Upper lobe of left lung (tissue), 6 donors: Measurements from ENCODE around the gene PGBD2. TPM values are rescaled to one million over a fixed set of nuclear protein-coding genes. Genes with fewer than 3 reads are reported as not detected.
A peak's percentile ranks its signal among the peaks of the same experiment; 100 is the strongest.
"Not testable (repeated sequence)": the region's sequence is repeated elsewhere in the genome, so short reads cannot be mapped to it uniquely, and the experiment has no call there.

Experiments
- ATAC-seq, 2 donors: fragments of 200-7000 bp; cut with Tn5 transposase; one replicate each; pipeline ENCODE4 v1.9.1; 2022; ENCODE audit warnings: mild to moderate bottlenecking in 2 of 2, moderate library complexity in 2 of 2; ENCODE audit not compliant: low FRiP score in 2 of 2
- DNase-seq, 2 donors: peaks; one replicate each; pipeline ENCODE4 v3.0.0-alpha.2; 2019 to 2020
- H3K27ac ChIP-seq, 4 donors: fragments of 200-600 bp; sonication (generic); one replicate each; pipeline ENCODE4 v1.5.1; 2016 to 2019
- H3K27me3 ChIP-seq, 4 donors: fragments of 200-600 bp; sonication (generic); one replicate each; pipeline ENCODE4 v1.5.1; 2017 to 2019
- H3K36me3 ChIP-seq, 4 donors: fragments of 200-600 bp; sonication (generic); one replicate each; pipeline ENCODE4 v1.5.1; 2016 to 2019
- H3K4me1 ChIP-seq, 4 donors: fragments of 200-600 bp; sonication (generic); one replicate each; pipeline ENCODE4 v1.5.1; 2018 to 2019
- H3K4me3 ChIP-seq, 4 donors: fragments of 200-600 bp; sonication (generic); one replicate each; pipeline ENCODE4 v1.5.1; 2017 to 2019; ENCODE audit warnings: mild to moderate bottlenecking in 2 of 4, moderate library complexity in 1 of 4
- H3K9me3 ChIP-seq, 4 donors: fragments of 200-600 bp; sonication (generic); one replicate each; pipeline ENCODE4 v1.5.1; 2018 to 2019
- CTCF ChIP-seq, 6 experiments: fragments of 450-650 bp in 4 of 6; fragments of 200-600 bp in 2 of 6; sonication (generic) in 2 of 6; IDR thresholded peaks; one replicate each; pipeline ENCODE4 v1.5.1; 2016 to 2019; ENCODE audit warnings: antibody characterized with exemption in 6 of 6
- EP300 ChIP-seq, 4 donors: sonication (generic); formaldehyde crosslinking; IDR thresholded peaks; one replicate each; pipeline ENCODE4 v1.5.1; 2017; ENCODE audit warnings: antibody characterized with exemption in 4 of 4, control low read depth in 2 of 4
- POLR2A ChIP-seq, 4 donors: fragments of 450-650 bp; IDR thresholded peaks; one replicate each; pipeline ENCODE4 v1.5.1; 2016 to 2017; ENCODE audit warnings: antibody characterized with exemption in 4 of 4, mild to moderate bottlenecking in 2 of 4
- POLR2AphosphoS5 ChIP-seq, 2 donors: sonication (generic); formaldehyde crosslinking; IDR thresholded peaks; one replicate each; pipeline ENCODE4 v1.5.1; 2017; ENCODE audit warnings: antibody characterized with exemption in 2 of 2
- WGBS, 2 donors: methylation state at CpG; one replicate each; pipeline ENCODE4 v1.1.5; 2017 to 2018; 5-methylcytosine and 5-hydroxymethylcytosine counted together
- total RNA-seq, 6 donors: library from RNA; depleted of rRNA in 4 of 6; stranded (reverse); fragments of >200 nt in 4 of 6; gene quantifications; one replicate each; pipeline versions ENCODE4 v1.1.0 to v1.2.1, GENCODE V29; 2016 to 2021
- donor health status: DM: no; HTN: no; CAD: no; lungs with moderate emphysema.
- donor health status: DM: no; HTN: yes; CAD: no; lungs with severe emphysema.

PGBD2 gene
- total RNA-seq, 6 donors from 2014 or later, result 5.6 to 19.9 (median 6.7) TPM

- no peaks in the 10 kb centered on the region for H3K9me3 ChIP-seq
- TF ChIP-seq POLR2AphosphoS5 (IDR thresholded peaks at IDR 0.05) (no peak), CTCF (IDR thresholded peaks at IDR 0.05) (peak in 5 of 6 experiments; percentile 28 to 63 (median 51))
- DNase-seq, result no peak
- no peak overlapping the region for H3K4me3 ChIP-seq
- ATAC-seq, result no peak
- H3K36me3 ChIP-seq, result peaks cover 0 to 3% (median 0%) of the 10 kb centered on the region in 4 donors
- WGBS, 2 donors, result 47 to 55% methylated on average over 10 of the region's 10 CpGs
- peaks cover 0 to 8% (median 5%) of the 10 kb centered on the region in 4 donors for H3K4me1 ChIP-seq
- H3K27me3 ChIP-seq, result no peaks in the 10 kb centered on the region
- H3K27ac ChIP-seq, result no peak overlapping the region
Observed at GRCh38 chr1:248924696-248925532, 18.9 kb downstream of the PGBD2 start.

GRCh38 chr1:248925859-248926258 lies 19.8 kb downstream of the PGBD2 start:
- H3K4me3 ChIP-seq, H3K36me3 ChIP-seq, H3K27me3 ChIP-seq, DNase-seq, H3K4me1 ChIP-seq, H3K27ac ChIP-seq, ATAC-seq, H3K9me3 ChIP-seq: not testable (repeated sequence)
- WGBS, 2 donors, result 74 to 81% methylated on average over 4 of the region's 4 CpGs

- 72 to 79% methylated on average over 7 of the region's 7 CpGs for WGBS, 2 donors
- Histone ChIP-seq H3K4me3 (no peak overlapping the region), H3K27me3 (no peaks in the 10 kb centered on the region), H3K36me3 (peaks cover 0 to 3% (median 0%) of the 10 kb centered on the region in 4 donors), H3K9me3 (no peaks in the 10 kb centered on the region), H3K27ac (no peak overlapping the region), H3K4me1 (peaks cover 0 to 8% (median 5%) of the 10 kb centered on the region in 4 donors)
- DNase-seq (no peak), ATAC-seq (no peak)
- TF ChIP-seq CTCF (IDR thresholded peaks at IDR 0.05) (no peak), POLR2AphosphoS5 (IDR thresholded peaks at IDR 0.05) (no peak), POLR2A (IDR thresholded peaks at IDR 0.05) (no peak), EP300 (IDR thresholded peaks at IDR 0.05) (no peak)
Observed at GRCh38 chr1:248926401-248927182, 20.6 kb downstream of the PGBD2 start.

- not testable (repeated sequence) for H3K36me3 ChIP-seq, H3K27me3 ChIP-seq, H3K4me1 ChIP-seq, DNase-seq, H3K4me3 ChIP-seq, ATAC-seq, H3K27ac ChIP-seq, H3K9me3 ChIP-seq
- WGBS, 2 donors, result 81 to 85% methylated on average over 3 of the region's 3 CpGs
Observed at GRCh38 chr1:248927283-248927682, 21.2 kb downstream of the PGBD2 start.

GRCh38 chr1:248928122-248928521 lies 22.1 kb downstream of the PGBD2 start:
- not testable (repeated sequence) for H3K36me3 ChIP-seq, H3K27ac ChIP-seq, H3K9me3 ChIP-seq, H3K4me1 ChIP-seq, H3K27me3 ChIP-seq, ATAC-seq, DNase-seq, H3K4me3 ChIP-seq

GRCh38 chr1:248930037-248930436 lies 24.0 kb downstream of the PGBD2 start:
- H3K27ac ChIP-seq, H3K27me3 ChIP-seq, H3K4me3 ChIP-seq, ATAC-seq, DNase-seq, H3K4me1 ChIP-seq, H3K9me3 ChIP-seq, H3K36me3 ChIP-seq: not testable (repeated sequence)
- WGBS, 2 donors, result 95 to 97% methylated on average over 4 of the region's 4 CpGs

GRCh38 chr1:248938173-248938809 lies 32.3 kb downstream of the PGBD2 start:
- H3K4me1 ChIP-seq, ATAC-seq, H3K4me3 ChIP-seq, DNase-seq, H3K36me3 ChIP-seq, H3K27ac ChIP-seq, H3K9me3 ChIP-seq, H3K27me3 ChIP-seq: not testable (repeated sequence)
- 72 to 81% methylated on average over 4 to 5 of the region's 9 CpGs for WGBS, 2 donors

- not testable (repeated sequence) for ATAC-seq, H3K9me3 ChIP-seq, H3K27me3 ChIP-seq, H3K4me3 ChIP-seq, H3K36me3 ChIP-seq, H3K4me1 ChIP-seq
- peak in 1 of 2 donors; percentile 63 for DNase-seq
- 71 to 77% methylated on average over 7 of the region's 77 CpGs for WGBS, 2 donors
- H3K27ac ChIP-seq, result peak overlapping the region in 1 of 4 donors; percentile 26
Observed at GRCh38 chr1:248944134-248944999, 38.3 kb downstream of the PGBD2 start.

- not testable (repeated sequence) for ATAC-seq, H3K4me1 ChIP-seq
Observed at GRCh38 chr1:248945000-248945423, 39.0 kb downstream of the PGBD2 start.

More at GRCh38 chr1:248945000-248945423, 39.0 kb downstream of the PGBD2 start:
- H3K4me3 ChIP-seq, H3K9me3 ChIP-seq, DNase-seq, H3K36me3 ChIP-seq, H3K27me3 ChIP-seq, H3K27ac ChIP-seq: not testable (repeated sequence)
- WGBS, 2 donors, result 86% methylated on average over 25 of the region's 33 CpGs; no CpG with 5 or more reads in 1 of the 2 donors
